GM12873 (cell line): ENCODE data around the gene TCF7.

Experiments used
- CTCF ChIP-seq: IDR thresholded peaks from 2 replicates; pipeline ENCODE4 v1.5.1; 2012; ENCODE audit warnings: low read depth, mild to moderate bottlenecking, moderate library complexity, low read length, control low read depth; ENCODE audit not compliant: insufficient read depth; ENCODE audit errors: missing control alignments

The TCF7 gene

DNA sequence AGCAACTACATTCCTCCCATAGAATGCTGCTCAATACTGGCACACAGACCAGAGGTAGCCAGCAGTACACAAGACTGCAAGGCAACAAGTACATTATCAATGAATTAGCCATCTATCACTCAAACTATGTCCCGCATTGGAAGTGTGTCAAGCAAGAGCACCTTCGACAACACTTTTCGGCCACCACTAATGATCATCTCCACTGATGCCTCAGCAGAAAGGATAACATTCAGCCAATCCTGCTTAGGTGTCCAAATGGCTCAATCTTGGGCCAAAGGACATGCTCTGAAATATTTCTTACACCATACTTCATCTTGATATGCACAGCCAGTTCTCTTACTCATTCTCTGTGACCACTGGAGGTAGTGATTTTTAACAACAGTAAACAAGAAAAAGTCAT is 37.2 kb downstream of the TCF7 start:
- no peak for TF ChIP-seq CTCF

DNA sequence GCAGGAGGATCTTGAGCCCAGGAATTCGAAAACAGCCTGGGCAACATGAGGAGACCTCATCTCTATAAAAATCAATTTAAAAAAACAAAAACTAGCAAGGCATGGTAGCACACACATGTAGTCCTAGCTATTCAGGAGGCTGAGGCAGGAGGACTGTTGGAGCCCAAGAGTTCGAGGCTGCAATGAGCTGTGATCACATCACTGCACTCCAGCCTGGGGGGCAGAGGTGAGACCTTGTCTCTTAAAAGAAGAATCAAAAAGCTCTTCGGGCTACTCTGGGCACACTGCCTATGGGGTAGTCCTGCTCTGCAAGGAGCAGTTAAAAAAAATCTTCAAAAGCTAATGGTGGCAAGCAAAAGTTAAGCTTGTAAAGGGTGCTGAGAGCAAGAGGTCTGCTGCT is 38.8 kb downstream of the TCF7 start:
- TF ChIP-seq CTCF: no peak

GRCh38 chr5:134153657-134154056 is 39.2 kb downstream of the TCF7 start:
- TF ChIP-seq CTCF: no peak

GRCh38 chr5:134161513-134162395 is 47.3 kb downstream of the TCF7 start:
- TF ChIP-seq CTCF: no peak

DNA sequence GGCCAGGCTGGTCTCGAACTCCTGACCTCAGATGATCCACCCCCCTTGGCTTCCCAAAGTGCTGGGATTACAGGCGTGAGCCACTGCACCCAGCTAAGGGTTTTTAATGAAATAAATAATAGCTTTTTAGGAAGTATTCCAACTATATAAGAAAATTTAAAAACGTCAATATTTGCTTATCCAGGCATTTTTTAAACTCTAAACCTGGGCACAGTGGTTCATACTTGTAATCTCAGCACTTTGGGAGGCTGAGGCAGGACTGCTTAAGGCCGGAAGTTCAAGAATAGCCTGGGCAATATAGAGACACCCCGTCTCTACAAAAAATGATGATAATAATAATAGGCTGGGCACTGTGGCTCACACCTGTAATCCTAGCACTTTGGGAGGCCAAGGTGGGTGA is 48.1 kb downstream of the TCF7 start:
- TF ChIP-seq CTCF: no peak

DNA sequence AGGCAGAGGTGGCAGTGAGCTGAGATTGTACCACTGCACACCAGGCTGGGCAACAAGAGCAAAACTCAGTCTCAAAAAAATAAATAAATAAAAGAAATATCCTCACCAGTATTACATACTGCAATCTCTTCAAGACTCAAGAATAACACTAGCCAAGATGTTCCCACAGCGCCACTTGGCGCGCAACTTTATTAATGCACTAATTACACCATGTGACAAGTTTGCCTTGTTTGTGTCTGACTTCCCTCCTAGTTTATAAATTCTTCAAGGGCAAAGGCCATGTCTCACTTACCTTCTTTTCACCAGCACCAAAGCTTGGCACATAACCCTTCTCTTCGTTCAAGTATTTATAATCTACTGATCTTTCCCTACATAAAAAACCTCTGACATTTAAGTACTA is 57.5 kb downstream of the TCF7 start:
- TF ChIP-seq CTCF: no peak

DNA sequence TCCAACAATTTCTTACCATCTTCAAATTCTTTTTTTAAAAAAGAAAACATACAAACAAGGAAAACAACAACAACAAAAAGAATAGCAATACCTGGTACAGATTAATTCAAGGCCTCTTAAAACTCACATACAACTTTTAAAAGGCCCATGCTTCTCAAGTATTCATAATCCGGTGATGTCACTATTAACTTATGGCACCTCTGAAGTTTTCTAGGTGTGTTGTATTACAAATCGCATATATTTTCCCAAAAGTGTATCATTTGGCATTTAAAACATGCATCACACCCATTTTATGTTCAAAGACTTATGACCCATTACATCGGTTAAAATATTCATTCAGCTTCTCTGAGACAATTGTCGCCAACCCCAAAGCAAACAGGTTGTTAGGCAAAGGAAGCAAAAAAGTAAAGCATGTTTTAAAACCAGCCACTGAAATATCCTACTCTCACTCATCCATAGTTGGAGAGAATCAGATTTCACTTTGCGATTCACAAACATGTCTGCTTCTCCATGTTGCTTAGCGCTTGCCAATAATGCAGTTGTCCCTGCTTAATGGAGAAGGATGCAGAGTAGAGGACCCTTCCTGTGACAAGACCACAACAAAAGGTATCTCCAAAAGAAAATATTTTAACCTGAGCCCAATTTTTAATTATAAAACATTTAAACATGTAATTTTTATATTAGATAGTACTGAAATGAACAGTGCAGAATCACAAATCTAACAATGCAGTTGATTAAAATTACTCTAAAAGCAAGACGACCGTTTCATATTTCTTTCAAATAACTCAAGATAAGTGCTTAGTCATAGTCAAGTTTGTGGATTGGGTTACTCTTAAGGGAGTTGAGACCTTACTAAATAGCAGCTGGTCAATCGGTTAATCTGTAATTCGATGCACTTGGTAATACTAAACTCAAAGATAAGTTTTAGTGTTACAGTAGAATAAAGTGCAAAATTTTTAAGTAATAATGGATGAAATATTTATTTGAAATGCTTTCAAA is 60.7 kb downstream of the TCF7 start:
- no peak for TF ChIP-seq CTCF
